SU-DHL-6 (cell line): ENCODE data around the gene RFC4.
"Not testable (repeated sequence)": the region's sequence is repeated elsewhere in the genome, so short reads cannot be mapped to it uniquely, and the experiment has no call there.

Source experiments
- H2AFZ ChIP-seq: fragments of 200-600 bp; sonication (generic); 2 replicates; pipeline ENCODE4 v1.6.1; 2014; ENCODE audit warnings: low read depth, mild to moderate bottlenecking, moderate library complexity, mixed read lengths, antibody characterized with exemption, low read length; ENCODE audit not compliant: severe bottlenecking
- H3F3A ChIP-seq: fragments of 200-600 bp; shearing (Covaris generic); 2 replicates; pipeline ENCODE4 v1.6.0; 2016; ENCODE audit warnings: antibody characterized with exemption, mild to moderate bottlenecking; ENCODE audit not compliant: insufficient read depth
- H3K27ac ChIP-seq: fragments of 200-600 bp; sonication (generic); 2 replicates; pipeline ENCODE4 v1.5.1; 2016; ENCODE audit warnings: low read depth, mild to moderate bottlenecking, low read length, moderate library complexity, mixed read lengths
- H3K27me3 ChIP-seq: fragments of 200-600 bp; sonication (generic), shearing (Covaris generic); 2 replicates; pipeline ENCODE4 v1.6.0; 2014; ENCODE audit warnings: mild to moderate bottlenecking, low read length
- H3K36me3 ChIP-seq: fragments of 200-600 bp; sonication (generic); 2 replicates; pipeline ENCODE4 v1.6.1; 2014; ENCODE audit warnings: mild to moderate bottlenecking, low read length, mixed read lengths
- H3K4me2 ChIP-seq: fragments of 300-600, 200-600 bp; shearing (Covaris generic), sonication (generic); 2 replicates; pipeline ENCODE4 v1.6.0; 2014; ENCODE audit warnings: low read length, low read depth, mild to moderate bottlenecking; ENCODE audit not compliant: poor library complexity, severe bottlenecking
- H3K4me3 ChIP-seq: fragments of 200-600 bp; sonication (generic); 2 replicates; pipeline ENCODE4 v1.5.1; 2014; ENCODE audit warnings: antibody characterized with exemption, low read length, mild to moderate bottlenecking, mixed read lengths; ENCODE audit not compliant: insufficient read depth, poor library complexity, severe bottlenecking
- H3K79me2 ChIP-seq: fragments of 200-600 bp; sonication (generic); 2 replicates; pipeline ENCODE4 v1.6.1; 2014; ENCODE audit warnings: mild to moderate bottlenecking, low read length, moderate library complexity; ENCODE audit not compliant: insufficient read depth
- H3K9ac ChIP-seq: fragments of 200-600 bp; sonication (generic); 2 replicates; pipeline ENCODE4 v1.7.0; 2014; ENCODE audit warnings: mild to moderate bottlenecking, low read length
- H3K9me2 ChIP-seq: fragments of 200-600 bp; sonication (generic); replicated peaks from 2 replicates; pipeline ENCODE4 v1.6.1; 2014; ENCODE audit warnings: low read length; ENCODE audit not compliant: insufficient read depth
- H3K9me3 ChIP-seq: fragments of 200-600 bp; sonication (generic); 2 replicates; pipeline ENCODE4 v1.6.1; 2014; ENCODE audit warnings: low read length, mixed read lengths; ENCODE audit not compliant: insufficient read depth
- H4K20me1 ChIP-seq: fragments of 200-600 bp; sonication (generic); 2 replicates; pipeline ENCODE4 v1.6.1; 2014; ENCODE audit warnings: low read depth, mild to moderate bottlenecking, antibody characterized with exemption, low read length, moderate library complexity, mixed read lengths
- EZH2phosphoT487 ChIP-seq: fragments of 200-600 bp; sonication (generic), shearing (Covaris generic); conservative IDR thresholded peaks from 2 replicates; pipeline ENCODE4 v1.6.1; 2018; ENCODE audit warnings: mild to moderate bottlenecking, antibody characterized with exemption, low read length, moderate library complexity, mixed read lengths
- TF ChIP-seq, protein P1 (sequence below): fragments of 200-600 bp; sonication (generic); IDR thresholded peaks from one replicate; pipeline ENCODE4 v1.5.1; 2017; ENCODE audit warnings: antibody characterized with exemption, mild to moderate bottlenecking, low read length, moderate library complexity; ENCODE audit not compliant: insufficient read depth, poor library complexity, severe bottlenecking

Gene RFC4

DNA sequence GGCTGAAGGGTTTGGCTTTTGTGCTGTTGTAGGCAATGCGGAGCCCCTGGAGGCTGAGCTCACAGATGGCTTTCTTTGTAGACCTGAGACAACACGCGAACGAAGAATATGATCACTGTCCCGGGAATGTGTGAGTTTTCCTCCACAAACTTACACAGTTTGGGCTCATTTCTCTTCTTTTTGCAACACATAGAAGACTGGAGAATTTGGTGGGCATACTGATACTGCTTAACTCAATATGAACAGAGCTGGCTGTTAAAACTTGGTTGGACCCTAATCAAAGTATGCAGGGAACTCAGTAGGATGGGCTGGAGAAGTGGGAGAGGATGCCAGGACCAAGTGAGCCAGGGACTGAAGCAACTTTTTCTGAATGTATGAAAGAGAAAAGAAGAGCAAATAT, 12.2 kb upstream of the RFC4 start:
- H3K79me2 ChIP-seq: no peaks in the 10 kb centered on the region
- no peak overlapping the region for H3K9ac ChIP-seq
- H3K36me3 ChIP-seq: no peaks in the 10 kb centered on the region
- no peak for TF ChIP-seq EZH2phosphoT487
- TF ChIP-seq, protein P1, sequence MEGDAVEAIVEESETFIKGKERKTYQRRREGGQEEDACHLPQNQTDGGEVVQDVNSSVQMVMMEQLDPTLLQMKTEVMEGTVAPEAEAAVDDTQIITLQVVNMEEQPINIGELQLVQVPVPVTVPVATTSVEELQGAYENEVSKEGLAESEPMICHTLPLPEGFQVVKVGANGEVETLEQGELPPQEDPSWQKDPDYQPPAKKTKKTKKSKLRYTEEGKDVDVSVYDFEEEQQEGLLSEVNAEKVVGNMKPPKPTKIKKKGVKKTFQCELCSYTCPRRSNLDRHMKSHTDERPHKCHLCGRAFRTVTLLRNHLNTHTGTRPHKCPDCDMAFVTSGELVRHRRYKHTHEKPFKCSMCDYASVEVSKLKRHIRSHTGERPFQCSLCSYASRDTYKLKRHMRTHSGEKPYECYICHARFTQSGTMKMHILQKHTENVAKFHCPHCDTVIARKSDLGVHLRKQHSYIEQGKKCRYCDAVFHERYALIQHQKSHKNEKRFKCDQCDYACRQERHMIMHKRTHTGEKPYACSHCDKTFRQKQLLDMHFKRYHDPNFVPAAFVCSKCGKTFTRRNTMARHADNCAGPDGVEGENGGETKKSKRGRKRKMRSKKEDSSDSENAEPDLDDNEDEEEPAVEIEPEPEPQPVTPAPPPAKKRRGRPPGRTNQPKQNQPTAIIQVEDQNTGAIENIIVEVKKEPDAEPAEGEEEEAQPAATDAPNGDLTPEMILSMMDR: no peak
- H3K4me3 ChIP-seq: no peak overlapping the region
- no peak overlapping the region for H3K4me2 ChIP-seq
- no peak overlapping the region for H3K27ac ChIP-seq
- no peaks in the 10 kb centered on the region for H3K27me3 ChIP-seq
- no peaks in the 10 kb centered on the region; the same call in 1 of the 2 replicates for H3F3A ChIP-seq
- H3K9me3 ChIP-seq: no peaks in the 10 kb centered on the region
- H4K20me1 ChIP-seq: no peaks in the 10 kb centered on the region
- no peaks in the 10 kb centered on the region for H3K9me2 ChIP-seq
- no peak overlapping the region for H2AFZ ChIP-seq

DNA sequence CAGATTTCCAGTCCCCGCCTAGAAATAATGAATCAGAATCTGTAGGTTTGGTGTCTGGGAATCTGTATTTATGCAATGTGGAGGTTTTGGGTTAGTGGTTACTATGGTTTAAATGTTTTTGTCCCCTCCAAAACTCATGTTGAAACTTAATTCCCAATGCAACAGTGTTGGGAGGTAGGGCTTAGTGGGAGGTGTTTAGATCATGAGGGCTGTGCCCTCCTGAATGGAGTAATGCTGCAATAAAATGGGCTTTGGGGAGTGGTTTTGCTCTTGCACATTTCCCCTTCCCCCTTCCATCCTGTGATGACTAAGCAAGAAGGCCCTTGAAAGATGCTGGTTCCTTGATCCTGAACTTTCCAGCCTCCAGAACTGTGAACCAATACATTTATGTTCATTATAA, 9.2 kb upstream of the RFC4 start:
- no peak for TF ChIP-seq EZH2phosphoT487
- TF ChIP-seq, protein P1: no peak
- Histone ChIP-seq H3F3A (no peaks in the 10 kb centered on the region), H2AFZ (no peak overlapping the region), H3K9me3 (no peaks in the 10 kb centered on the region), H3K27ac (no peak overlapping the region), H4K20me1 (no peaks in the 10 kb centered on the region), H3K9me2 (no peaks in the 10 kb centered on the region), H3K4me3 (no peak overlapping the region), H3K9ac (no peak overlapping the region), H3K4me2 (no peak overlapping the region), H3K36me3 (no peaks in the 10 kb centered on the region), H3K27me3 (no peaks in the 10 kb centered on the region), H3K79me2 (no peaks in the 10 kb centered on the region)

DNA sequence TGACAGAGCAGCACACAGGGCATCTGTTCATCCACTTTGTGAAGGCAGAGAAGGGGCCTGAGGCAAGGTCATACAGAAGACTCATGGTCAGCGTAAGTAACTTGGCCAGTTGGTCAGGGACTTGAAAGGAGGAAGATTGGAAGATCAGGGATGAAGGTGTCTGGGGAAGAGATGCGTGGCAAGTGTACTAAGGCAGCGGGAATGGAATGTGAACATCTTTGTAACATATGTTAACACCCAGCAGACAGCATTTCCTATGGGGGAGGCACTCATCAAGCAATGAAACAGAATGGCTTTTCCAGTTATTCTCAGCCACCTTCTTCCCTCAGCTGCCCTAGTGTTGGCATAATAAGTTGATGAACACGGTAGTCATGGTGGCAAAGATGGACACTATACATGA, 7.8 kb upstream of the RFC4 start:
- Histone ChIP-seq H3K4me3 (no peak overlapping the region), H4K20me1 (no peaks in the 10 kb centered on the region), H3K79me2 (no peaks in the 10 kb centered on the region), H3K9me3 (no peaks in the 10 kb centered on the region), H2AFZ (no peak overlapping the region), H3K27ac (no peak overlapping the region), H3K27me3 (no peaks in the 10 kb centered on the region), H3K9me2 (no peaks in the 10 kb centered on the region), H3F3A (no peaks in the 10 kb centered on the region), H3K9ac (no peak overlapping the region), H3K4me2 (no peak overlapping the region), H3K36me3 (no peaks in the 10 kb centered on the region)
- TF ChIP-seq, protein P1: no peak
- TF ChIP-seq EZH2phosphoT487: no peak

DNA sequence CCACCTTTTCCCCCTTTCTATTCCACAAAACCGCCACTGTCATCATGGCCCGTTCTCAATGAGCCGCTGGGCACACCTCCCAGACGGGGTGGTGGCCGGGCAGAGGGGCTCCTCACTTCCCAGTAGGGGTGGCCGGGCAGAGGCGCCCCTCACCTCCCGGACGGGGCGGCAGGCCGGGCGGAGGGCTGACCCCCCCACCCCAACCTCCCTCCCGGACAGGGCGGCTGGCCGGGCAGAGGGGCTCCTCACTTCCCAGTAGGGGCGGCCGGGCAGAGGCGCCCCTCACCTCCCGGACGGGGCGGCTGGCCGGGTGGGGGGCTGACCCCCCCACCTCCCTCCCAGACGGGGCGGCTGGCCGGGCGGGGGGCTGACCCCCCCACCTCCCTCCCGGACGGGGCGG, 5.0 kb upstream of the RFC4 start:
- H3K27me3 ChIP-seq, H3K27ac ChIP-seq, H3K36me3 ChIP-seq, H3K9me2 ChIP-seq, H4K20me1 ChIP-seq, H3K4me2 ChIP-seq, H3K4me3 ChIP-seq, H3K79me2 ChIP-seq, H3F3A ChIP-seq, H3K9ac ChIP-seq, H3K9me3 ChIP-seq, H2AFZ ChIP-seq: not testable (repeated sequence)
